Midbrain (tissue), 1 donor: ENCODE data around the gene ADAP1.
"Not testable (repeated sequence)": the region's sequence is repeated elsewhere in the genome, so short reads cannot be mapped to it uniquely, and the experiment has no call there.

Experiments
- DNase-seq: peaks from one replicate; lab custom pipeline; 2025; lab: John Stamatoyannopoulos, UW

ADAP1 gene

GRCh38 chr7:938546-939185 lies 15.8 kb downstream of the ADAP1 start:
- no peak for DNase-seq

DNA sequence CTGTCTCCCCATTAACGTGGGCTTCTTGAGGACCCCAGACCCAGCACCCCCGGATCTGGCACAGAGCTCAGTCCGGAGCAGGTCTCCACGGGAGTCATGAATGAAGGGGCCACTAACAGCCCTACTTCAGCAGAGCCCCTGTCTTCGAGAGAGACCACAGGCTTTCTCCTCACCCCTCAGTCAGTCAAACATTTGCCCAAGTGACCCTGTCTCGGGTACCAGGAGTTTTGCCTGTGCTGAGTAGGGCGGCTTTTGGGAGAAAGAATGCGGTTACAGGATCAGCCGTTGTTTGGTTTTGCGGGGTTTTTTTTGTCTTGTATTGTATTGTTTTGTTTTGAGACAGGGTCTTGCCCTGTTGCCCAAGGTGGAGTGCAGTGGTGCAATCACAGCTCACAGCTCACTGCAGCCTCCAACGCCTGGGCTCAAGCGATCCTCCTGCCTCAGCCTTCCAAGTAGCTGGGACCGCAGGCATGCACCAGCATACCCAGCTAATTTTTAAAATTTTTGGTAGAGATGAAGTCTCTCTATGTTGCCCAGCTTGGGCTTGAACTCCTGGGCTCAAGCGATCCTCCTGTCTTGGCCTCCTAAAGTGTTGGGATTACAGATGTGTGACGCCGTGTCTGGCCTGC lies 16.5 kb downstream of the ADAP1 start:
- no peak for DNase-seq

- DNase-seq = no peak
Observed at GRCh38 chr7:936386-937054, 18.0 kb downstream of the ADAP1 start.

DNA sequence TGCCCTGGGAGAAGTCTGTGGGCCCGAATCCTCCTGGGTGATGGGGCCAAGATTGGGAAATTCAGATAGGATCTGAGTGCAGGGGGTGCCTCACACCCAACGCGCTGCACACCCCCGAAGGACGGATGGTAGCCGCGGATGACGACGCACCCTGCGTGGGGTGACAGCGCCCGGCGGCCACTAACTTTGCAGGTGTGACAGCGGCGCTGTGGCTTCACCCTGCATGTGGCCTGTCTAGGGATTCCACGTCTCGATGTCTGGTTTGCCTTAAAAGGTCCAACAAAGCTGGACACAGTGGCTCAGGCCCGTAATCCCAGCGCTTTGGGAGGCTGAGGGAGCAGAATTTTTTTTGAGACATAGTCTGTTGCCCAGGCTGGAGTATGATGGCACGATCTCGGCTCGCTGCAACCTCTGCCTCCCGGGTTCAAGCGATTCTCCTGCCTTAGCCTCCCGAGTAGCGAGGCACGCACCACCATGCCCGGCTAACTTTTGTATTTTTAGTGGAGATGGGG lies 18.6 kb downstream of the ADAP1 start:
- no peak for DNase-seq

GRCh38 chr7:935164-935873 lies 19.2 kb downstream of the ADAP1 start:
- no peak for DNase-seq

- DNase-seq = no peak
Observed at GRCh38 chr7:934469-935163, 19.9 kb downstream of the ADAP1 start.

DNA sequence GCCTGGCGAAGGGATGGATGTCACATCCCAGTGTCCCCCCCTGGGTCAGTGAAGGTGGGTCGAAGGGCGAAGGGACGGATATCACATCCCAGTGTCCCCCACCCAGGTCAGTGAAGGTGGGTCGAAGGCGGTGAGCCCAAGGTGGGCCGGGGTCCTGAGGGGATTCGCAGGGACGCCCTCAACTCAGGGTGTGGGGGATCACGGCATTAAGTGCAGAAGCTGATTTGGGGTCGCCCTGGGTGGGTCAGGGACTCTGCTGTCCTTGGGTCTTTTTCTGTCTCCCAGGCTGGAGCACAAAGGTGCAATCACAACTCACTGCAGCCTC lies 21.9 kb downstream of the ADAP1 start:
- DNase-seq = no peak

- DNase-seq = no peak
Observed at GRCh38 chr7:931871-932650, 22.4 kb downstream of the ADAP1 start.

- no peak for DNase-seq
Observed at GRCh38 chr7:930975-931758, 23.3 kb downstream of the ADAP1 start.

GRCh38 chr7:929311-929711 lies 25.2 kb downstream of the ADAP1 start:
- DNase-seq = peak; percentile 62

DNA sequence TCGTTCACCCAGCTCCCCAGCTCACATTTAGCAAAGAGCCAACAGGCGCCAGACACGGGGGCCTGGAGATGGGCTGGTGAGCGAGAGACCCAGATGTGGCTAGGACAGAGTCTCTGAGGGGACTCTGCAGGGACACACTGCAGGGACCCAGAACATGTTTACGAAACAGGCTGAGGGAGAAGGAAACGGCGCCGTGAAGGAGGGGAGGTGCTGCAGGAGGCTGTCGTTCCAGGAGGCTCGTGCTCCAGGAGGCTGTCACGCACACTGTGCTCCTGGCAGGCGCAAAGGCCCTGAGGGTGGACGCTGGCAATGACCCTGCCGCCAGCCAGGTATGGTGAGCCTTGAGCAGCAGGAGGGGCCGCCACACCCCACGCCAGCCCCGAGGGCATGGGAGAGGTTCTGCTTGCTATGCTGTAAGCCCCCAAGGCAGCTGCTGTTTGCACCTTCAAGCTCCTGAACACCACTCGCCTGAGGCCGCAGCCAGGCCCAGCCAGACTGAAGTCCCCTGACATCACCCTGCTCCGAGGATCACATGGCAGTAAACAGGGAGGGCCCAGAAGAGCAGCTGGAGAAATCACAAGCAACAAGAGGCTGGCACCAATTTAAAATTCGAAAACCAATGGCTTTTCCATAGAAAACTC lies 27.3 kb downstream of the ADAP1 start:
- peak; percentile 73 for DNase-seq

DNA sequence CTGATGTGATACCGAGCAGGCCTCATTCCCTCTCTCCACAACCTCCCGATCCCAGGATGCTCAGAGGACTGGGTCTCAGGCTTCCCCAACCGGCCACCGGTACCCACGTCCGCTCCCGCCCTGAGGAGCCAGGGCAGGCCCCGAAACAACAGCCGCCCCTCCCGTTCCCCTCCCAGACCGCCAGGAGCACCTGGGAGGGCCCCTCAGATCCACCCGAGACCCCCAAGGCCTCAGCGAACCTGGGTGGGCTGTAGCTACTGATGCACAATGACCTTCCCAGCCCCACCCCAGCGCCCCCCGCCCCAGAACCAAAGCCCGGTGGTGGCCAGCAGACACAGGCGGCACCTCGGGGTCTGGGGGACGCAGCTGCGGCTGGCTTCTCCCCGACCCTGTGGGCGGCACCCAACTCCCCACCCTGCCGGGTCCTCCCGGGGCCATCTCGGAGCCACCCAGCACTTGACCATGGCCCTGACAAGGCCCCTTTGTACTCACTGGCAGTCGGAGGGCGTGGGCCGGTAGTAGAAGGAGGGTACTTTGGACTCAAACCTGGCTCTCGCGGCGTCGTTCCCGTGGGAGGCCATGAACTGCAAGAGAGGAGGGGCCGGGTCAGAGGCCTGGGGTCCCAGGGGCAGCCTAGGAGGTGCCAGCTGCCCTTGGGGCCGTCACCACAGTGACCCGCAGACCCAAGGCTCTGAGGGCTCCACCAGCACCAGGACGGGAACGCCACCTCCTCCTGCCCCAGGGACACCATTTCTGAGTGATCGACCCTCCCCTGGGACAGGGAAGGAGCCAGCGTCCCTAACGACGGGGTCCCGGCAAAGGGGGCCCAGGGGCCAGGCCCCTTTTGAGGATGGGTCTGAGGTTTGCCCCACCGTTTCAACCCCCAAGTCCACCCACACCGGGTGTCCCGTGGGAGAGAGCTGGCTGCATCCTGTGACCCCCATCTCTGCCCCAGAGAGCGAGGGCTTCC lies 28.1 kb downstream of the ADAP1 start:
- DNase-seq = peak; percentile 43

DNA sequence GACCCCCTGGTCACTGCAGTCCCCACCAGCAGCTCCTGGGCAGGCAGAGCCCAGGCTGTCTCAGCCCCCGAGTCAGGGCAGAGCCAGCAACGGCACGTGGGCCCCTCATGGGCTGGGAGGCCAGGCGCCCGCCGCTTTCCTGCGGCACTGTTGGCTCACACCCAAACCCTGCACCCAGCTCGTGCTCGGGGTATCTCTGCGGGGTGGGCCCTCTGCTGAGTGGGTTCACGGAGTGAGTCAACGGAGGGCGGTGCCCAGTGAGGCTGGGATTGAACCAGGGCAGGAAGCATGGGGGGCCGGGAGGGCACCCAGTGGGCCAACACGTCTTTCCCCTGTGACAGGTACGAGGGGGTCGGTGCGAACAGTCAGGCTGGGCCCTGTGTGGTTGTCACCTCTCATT lies 28.9 kb downstream of the ADAP1 start:
- no peak for DNase-seq

DNA sequence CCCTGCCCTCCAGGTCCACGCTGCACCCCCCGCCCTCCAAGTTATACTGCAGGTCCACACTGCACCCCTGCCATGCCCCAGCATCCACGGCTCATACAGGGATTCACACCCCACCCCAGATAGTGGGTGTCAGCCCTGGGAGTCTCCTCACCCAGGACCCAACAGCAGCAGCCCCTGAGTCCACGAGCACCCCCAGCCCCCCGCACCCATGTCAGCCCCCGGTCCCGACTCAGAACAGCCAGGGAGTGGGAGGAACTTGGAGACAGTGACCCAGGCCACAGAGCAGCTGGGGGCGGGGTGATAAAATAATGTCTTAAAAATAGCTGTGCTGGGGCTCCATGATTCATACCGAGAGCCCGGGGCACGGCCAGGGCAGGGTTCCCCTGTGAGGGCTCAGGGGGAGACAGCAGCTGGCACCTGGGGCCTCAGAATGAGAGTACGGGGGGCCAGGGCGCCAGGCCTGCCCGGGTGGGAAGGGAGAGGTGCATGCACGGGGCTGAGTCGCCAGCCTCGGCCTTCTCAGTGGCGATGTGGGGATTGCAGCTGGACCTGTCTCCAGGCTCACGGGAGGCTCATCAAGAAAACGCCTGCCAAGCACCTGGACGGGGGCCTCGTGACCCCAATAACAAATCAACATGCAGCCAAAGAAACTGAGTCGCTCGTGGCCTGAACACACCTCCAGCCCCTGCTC lies 29.8 kb downstream of the ADAP1 start:
- DNase-seq = no peak

DNA sequence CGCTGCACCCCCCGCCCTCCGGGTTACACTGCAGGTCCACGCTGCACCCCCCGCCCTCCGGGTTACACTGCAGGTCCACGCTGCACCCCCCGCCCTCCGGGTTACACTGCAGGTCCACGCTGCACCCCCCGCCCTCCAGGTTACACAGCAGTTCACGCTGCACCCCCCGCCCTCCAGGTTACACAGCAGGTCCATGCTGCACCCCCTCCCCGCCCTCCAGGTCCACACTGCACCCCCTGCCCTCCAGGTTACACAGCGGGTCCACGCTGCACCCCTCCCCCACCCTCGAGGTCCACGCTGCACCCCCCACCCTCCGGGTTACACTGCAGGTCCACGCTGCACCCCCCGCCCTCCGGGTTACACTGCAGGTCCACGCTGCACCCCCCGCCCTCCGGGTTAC lies 30.4 kb downstream of the ADAP1 start:
- DNase-seq = not testable (repeated sequence)

- peak; percentile 31 for DNase-seq
Observed at GRCh38 chr7:923108-924041, 31.1 kb downstream of the ADAP1 start.
